GM12891 (cell line): ENCODE results near the gene NUBP2.

Source experiments
- POLR2A ChIP-seq: IDR thresholded peaks from 2 replicates; pipeline ENCODE4 v1.6.1; 2011; ENCODE audit warnings: low read depth, low read length, control low read depth
- POLR2AphosphoS5 ChIP-seq: IDR thresholded peaks from 2 replicates; pipeline ENCODE4 v1.6.1; 2011; ENCODE audit warnings: low read depth, low read length, control low read depth

DNA sequence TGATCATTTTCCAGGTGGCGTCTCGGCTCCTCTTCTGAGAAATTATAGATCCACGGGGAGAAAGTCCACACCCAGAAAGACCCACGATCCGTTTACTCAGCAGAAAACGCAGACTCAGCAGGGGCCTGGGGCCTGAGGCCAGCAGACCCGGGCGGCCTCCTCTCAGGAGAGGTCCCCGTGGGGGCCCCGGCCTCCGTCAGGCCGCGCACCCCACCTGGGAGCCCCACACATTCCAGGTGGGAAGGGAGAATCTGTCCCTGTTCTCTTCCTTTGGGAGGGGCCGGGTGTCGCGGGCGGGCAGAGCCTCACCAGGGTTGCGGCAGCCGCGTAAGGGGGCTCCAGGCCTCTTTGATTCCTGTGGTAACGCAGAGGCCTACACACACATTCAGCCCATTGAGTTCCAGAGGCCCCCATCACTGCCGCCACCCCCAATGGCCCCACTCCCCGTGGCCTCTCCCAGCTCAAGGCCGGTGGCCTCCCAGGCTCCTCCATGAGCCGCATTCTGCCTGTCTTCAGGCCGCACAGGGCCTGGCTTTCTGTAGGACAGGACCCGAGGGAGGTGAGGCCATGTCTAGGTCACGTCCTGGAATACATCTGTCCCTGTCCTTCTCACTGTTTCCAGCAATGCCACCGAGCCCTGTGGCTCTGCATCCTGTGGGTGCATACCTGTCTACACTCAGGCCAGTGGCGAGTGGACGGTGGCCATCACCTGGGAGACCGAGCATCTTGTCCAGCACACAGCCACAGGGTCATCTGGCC is 12.3 kb downstream of the NUBP2 start:
- TF ChIP-seq POLR2A (no peak), POLR2AphosphoS5 (no peak)
